HFF-Myc (cell line): ENCODE data around the gene SYNJ2.

ENCODE experiments used
- DNase-seq: peaks from one replicate; pipeline ENCODE4 v3.0.0-alpha.2; 2011; ENCODE audit warnings: low read depth; ENCODE audit errors: extremely low read depth
- H3K4me3 ChIP-seq: replicated peaks from 2 replicates; pipeline ENCODE4 v1.5.1; 2011; ENCODE audit warnings: low read depth, mild to moderate bottlenecking, control low read depth, low read length
- TF ChIP-seq, protein P1 (sequence below): IDR thresholded peaks from 2 replicates; pipeline ENCODE4 v1.5.1; 2012; ENCODE audit warnings: mild to moderate bottlenecking, low read depth, low read length, control low read depth; ENCODE audit errors: missing control alignments

SYNJ2 gene

DNA sequence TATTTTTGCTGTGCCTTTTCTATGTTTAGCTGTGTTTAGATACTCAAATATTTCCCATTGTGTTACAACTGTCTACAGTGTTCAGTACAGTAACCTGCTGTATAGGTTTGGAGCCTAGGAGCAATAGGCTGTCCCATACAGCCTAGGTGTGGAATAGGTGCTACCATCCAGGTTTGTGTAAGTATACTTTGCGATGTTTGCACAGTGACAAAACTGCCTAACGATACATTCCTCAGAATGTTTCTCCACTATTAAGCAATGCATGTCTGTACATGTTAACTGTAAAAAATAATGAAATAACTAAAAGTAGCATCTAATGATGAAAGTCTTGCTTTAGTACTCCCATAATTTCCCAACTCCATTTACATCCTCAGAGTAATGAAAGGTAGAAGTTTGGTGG lies 140.4 kb downstream of the SYNJ2 start:
- TF ChIP-seq, protein P1, sequence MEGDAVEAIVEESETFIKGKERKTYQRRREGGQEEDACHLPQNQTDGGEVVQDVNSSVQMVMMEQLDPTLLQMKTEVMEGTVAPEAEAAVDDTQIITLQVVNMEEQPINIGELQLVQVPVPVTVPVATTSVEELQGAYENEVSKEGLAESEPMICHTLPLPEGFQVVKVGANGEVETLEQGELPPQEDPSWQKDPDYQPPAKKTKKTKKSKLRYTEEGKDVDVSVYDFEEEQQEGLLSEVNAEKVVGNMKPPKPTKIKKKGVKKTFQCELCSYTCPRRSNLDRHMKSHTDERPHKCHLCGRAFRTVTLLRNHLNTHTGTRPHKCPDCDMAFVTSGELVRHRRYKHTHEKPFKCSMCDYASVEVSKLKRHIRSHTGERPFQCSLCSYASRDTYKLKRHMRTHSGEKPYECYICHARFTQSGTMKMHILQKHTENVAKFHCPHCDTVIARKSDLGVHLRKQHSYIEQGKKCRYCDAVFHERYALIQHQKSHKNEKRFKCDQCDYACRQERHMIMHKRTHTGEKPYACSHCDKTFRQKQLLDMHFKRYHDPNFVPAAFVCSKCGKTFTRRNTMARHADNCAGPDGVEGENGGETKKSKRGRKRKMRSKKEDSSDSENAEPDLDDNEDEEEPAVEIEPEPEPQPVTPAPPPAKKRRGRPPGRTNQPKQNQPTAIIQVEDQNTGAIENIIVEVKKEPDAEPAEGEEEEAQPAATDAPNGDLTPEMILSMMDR, result no peak
- no peak for DNase-seq
- H3K4me3 ChIP-seq, result no peak overlapping the region

DNA sequence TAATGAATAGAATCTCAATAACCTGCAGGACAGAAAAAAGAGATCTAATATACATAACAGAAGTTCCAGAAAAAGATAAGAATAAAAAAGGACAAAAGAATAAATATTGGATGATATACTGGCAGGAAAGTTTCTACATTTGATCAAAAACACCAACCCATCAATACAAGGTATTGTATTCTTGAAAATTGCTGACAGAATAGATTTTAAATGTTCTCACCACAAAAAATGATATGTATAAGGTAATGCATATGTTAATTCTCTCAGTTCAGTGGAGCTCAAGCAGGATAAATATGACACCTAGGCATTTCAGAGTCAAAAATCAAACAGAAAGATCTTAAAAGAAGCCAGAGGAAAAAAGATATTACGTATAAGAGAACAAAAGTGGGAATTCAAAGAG lies 142.6 kb downstream of the SYNJ2 start:
- no peak for DNase-seq

DNA sequence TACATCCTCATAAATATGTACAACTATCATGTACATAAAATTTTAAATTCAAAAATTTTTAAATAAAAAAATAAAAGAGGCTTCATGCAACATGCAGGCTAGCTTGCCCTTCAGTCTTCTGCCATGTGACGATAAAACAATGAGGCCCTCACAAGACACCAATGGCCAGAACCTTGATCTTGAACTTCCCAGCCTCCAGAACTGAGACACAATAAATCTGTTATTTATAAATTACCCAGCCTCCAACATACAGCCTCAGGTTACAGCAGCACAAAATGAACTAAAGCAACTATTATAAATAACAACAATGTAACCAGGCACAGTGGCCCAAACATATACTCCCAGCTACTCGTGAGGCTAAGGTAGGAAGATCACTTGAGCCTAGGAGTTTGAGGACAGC lies 143.6 kb downstream of the SYNJ2 start:
- TF ChIP-seq, protein P1, result no peak
- no peak for DNase-seq
- no peak overlapping the region for H3K4me3 ChIP-seq

More for the DNA sequence above, 142.6 kb downstream of the SYNJ2 start:
- TF ChIP-seq, protein P1, result no peak
- H3K4me3 ChIP-seq, result no peak overlapping the region

DNA sequence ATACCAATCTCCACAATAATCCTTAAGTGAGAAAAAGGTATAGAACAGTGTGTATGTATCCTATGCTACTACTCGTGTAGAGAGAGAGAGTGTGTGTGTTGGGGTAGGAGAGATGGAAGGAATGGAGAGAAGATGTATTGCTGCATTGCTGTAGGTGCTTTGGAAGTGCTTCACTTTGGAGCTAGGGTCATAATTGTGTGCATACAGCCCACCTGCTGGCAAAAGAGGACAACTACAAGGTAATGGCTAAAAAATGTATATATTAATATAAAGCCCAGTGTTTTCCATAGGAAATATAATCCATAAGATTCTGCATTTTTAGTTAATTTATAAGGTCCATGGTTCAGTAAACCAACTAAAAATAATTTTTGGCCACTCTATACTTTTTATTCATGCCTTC lies 150.3 kb downstream of the SYNJ2 start:
- TF ChIP-seq, protein P1, result peak; percentile 52
- no peak overlapping the region for H3K4me3 ChIP-seq
- peak; percentile 20 for DNase-seq

DNA sequence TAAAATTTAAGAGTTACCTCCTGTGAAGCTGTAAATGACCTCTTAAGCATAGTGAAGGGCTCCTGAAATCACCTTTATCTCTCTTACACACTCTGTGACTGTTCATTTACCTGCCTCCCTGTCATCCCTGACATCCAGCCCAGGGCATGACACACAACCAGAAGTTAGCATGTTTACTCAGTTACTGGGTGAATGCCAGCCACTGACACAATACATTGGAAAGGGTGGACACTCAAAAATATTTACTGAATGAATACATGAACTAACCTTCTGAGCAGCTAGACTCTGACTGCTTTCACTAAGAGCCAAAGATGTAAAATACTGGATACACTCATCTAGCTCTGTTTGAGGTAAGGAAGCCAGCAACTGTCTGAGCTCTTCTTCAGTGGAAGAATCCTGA lies 161.1 kb downstream of the SYNJ2 start:
- TF ChIP-seq, protein P1, result no peak
- no peak for DNase-seq
- no peak overlapping the region for H3K4me3 ChIP-seq

DNA sequence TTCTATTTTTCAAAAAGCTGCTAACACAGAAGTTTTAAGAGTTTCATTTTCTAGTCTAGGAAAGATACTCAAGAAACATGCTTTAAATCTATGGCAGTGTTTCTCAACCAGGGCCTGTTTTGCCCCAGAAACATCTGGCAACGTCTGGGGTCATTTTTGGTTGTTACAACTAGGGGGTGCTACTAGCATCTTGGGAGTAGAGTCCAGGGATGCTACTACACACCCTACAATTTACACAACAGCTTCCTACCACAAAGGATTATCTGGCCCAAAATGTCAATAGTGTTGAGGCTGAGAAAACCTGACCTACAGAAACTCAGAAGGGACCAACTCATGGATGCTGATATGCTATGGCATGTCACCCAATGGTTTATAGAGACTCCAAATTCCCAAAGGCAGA lies 162.0 kb downstream of the SYNJ2 start:
- no peak for DNase-seq
- TF ChIP-seq, protein P1, result peak; percentile 40
- no peak overlapping the region for H3K4me3 ChIP-seq
